Activated T-cell treated with anti-CD3 and anti-CD28 coated beads for 1 hour (primary cell): ENCODE data around the gene HRNR.
A peak's percentile ranks its signal among the peaks of the same experiment; 100 is the strongest.

ENCODE experiments used
- DNase-seq: peaks from one replicate; pipeline ENCODE4 v3.0.0-alpha.2; 2020; ENCODE audit warnings: low read depth

The HRNR gene

GRCh38 chr1:152188673-152189591 is 35.1 kb downstream of the HRNR start:
- DNase-seq: peak; percentile 76

DNA sequence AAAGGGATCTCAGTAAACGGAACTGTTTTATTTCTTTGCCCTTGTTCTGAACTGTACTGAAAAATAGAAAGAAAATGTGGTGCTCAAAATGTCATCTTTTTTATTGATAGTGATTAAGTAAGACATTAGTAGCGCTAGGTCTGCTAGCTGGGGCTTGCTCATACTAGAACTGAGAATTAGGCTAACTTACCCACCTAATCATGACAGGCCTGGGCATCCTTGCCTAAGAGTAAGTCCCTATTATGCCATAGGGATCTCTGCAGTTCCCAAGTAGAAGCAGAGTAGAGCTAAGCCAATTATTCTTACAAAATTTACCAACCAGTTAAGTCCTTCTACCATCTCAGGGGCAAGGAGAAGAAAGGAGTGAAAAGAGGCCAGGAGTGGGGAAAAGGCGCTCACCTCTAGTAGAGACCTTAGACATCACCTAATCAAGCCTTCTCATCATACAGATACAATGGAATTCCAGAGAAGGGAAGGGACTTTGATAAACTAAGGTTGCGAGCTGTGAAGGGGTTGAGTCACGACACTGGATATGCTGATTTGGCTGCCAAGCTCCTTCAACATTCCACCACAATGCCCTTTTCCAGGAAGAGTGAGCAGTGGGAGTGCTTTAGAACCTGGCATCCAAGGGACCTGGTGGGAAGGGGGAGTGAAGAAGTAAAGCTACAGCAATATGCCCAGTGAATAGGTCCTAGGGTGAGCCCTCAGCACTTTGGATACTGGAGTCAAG is 37.3 kb downstream of the HRNR start:
- no peak for DNase-seq

DNA sequence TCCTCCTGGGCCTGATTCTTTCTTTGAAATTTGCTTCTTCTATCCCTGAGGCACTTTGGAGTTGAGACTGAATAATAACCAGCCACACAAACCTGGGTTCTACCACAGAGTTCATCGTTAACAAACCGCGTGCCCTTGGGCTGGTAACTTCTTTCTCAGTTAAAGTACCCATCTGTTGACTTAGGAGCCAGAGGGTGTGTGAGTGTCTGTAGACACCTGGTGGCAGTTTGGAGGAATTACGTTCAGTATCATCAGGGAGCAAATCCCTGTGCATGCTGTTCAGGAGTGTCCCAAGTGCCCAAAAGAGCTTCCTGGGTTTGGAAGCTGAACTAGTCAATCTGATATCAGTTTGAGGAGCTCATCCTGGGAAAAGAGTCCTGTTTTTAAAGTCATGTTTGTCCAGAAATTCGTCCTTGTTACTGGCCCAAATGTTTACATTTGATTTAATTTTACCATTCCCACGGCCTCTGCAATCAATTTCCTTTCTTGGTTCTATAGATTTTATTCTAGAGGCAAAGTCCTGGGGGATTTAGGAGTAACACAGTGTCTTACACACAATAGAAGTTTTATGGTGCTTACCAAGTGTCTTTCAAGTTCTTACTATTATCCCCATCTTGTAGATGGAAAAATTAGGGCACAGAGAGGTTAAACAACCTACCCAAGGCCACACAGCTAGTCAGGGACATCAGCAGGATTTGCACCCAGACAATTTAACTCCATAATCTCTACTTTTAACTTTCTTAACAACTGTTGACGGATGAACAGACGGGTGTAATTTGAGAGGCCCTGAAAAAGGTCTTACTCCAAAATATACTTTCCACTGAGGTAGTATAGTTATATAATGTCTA is 38.2 kb downstream of the HRNR start:
- no peak for DNase-seq

- DNase-seq: no peak
Observed at GRCh38 chr1:152182944-152183361, 41.0 kb downstream of the HRNR start.

GRCh38 chr1:152182431-152182830 is 41.6 kb downstream of the HRNR start:
- DNase-seq: no peak

GRCh38 chr1:152179566-152179965 is 44.4 kb downstream of the HRNR start:
- no peak for DNase-seq

DNA sequence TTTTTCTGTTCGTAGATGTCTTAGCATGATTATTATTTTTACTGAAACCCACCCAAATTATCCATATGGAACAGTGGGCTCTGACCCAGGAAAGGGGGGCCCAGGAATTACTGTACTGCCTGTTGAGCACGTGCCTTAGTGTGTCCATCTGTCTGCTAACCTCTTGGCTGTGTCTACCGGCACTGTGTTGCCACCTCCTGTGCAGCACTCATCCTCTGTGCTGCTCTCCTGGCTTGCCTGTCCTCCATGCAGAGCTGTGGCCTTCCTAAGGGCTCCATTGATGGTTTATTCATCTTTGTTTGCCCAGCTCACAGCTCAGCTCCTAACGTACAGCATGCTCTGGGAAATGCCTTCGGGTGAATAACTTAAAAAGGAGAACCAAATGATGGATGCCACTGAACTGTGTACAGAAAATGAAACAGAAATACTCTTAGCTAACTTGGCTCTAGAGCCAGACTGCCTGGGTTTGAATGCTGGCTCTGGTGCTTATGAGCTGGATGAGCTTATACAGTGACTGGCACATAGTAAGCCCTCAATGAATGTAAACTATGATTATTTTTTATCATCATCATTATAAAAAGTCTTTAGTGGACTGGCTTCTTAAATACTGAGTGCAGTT is 53.6 kb downstream of the HRNR start:
- no peak for DNase-seq

DNA sequence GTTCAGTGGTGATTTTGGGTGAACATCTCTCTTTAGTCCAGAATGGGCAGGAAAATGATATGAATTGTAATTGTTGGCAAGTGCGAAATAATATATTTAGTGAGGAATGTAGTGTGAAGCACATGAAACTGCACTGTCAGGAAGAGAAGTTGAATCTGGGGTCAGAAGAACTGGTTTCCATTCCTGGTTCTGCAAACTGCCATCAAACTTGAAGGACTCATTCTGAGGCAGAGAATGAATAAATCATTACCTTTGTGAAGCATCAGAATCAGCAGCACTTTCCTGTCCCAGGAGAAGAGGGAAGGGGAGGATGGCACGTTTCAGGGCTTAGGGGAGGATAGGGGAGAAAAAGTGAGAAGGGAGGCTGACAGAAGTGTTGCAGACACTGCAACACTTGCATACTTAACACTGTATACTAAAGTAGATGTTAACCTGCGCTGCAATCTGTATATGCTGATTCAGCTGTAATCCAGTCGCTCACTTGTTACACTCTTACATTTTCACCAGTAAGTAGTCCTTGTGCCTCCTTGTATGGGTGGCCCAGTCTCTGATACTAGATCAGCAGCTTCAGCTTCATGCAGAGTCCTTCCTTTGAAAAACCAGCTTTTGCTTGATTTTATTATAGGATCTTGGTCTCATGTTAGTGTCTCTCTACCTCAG is 54.5 kb downstream of the HRNR start:
- no peak for DNase-seq

- no peak for DNase-seq
Observed at GRCh38 chr1:152168535-152168868, 55.5 kb downstream of the HRNR start.

DNA sequence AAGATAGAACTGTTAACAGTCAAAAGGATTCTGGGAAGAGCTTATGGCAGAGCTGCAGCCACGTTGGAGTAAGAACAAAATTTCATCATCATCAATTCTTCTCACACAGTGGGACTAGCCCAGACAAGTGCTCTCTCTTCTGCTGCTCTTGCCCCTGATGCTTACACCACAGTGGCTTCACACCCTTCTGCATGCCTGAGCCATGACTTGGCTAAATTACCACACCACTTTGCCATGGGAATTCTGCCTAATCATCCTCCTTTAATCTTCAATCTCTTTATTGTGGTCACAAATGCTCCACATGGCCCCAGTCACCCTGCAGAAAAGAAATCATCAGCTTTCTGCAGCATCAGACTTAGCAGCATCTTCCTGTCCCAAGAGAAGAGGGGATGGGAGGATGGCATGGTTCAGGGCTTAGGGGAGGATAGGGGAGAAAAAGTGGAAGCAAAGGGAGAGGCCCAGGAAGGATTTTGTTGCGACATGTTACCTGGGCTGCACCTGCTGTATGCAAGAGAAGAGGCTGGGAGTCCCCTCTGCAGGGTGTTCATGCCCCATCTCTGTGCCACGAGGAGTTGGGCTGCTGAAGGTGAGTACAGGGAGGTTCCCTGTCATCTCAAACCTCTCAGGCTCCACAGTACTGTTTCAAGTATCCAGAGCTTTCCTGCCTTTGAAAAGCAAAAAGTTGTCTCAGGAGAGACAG is 56.0 kb downstream of the HRNR start:
- no peak for DNase-seq

DNA sequence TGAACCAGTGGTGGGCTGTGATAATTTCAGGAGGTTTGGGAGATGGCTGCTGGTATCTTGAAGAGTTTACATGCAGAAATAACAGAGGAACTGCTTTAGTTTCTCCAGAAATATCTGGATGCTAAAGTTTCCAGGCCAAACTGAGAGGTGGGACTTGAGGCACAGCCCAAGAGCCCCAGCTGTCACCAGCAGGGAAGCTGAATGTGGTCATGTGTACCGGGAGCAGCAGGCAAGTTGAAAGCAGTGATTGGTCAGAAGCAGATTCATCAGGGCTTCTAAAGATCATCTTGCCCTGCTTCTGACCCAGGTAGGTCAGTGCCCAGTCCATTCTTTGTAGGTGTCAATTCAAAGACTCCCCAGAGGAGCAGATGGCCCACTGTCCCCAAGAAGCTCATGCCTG is 57.0 kb downstream of the HRNR start:
- DNase-seq: no peak

- DNase-seq: no peak
Observed at GRCh38 chr1:152165286-152166077, 58.5 kb downstream of the HRNR start.

GRCh38 chr1:152164517-152165136 is 59.4 kb downstream of the HRNR start:
- no peak for DNase-seq

- no peak for DNase-seq
Observed at GRCh38 chr1:152162792-152163463, 61.1 kb downstream of the HRNR start.
